Astrocyte (in vitro differentiated cells and primary cell): ENCODE results near the gene NGB.

ENCODE experiments used
- CTCF ChIP-seq: IDR thresholded peaks from 2 replicates; pipeline ENCODE4 v1.5.1; 2011; ENCODE audit warnings: low read depth, mild to moderate bottlenecking, inconsistent platforms, low read length, moderate library complexity; ENCODE audit not compliant: insufficient read depth
- EZH2 ChIP-seq: IDR thresholded peaks from 2 replicates; pipeline ENCODE4 v1.6.1; 2012; ENCODE audit warnings: mild to moderate bottlenecking, low read length, inconsistent platforms; ENCODE audit not compliant: insufficient read depth

DNA sequence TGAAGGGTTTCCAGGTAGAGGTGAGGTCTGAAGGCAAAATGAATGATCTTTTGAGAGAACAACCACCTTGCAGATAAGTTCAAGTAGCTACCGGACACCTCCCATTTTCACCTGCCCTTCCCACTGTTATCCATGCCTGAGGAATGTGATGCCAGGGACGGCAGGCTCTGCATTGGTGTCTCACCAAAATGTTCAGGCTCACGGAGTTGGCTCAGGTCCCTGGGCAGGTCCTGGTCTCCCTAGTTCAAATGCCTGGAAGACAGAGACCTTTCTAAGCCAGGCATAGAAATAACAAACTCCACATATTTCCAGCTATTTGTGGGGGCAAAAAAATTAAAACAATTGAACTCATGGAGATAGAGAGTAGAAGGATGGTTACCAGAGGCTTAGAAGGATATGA lies 53.5 kb downstream of the NGB start:
- TF ChIP-seq CTCF (no peak), EZH2 (no peak)
